ENCODE results near the gene GTPBP2.
"Not testable (repeated sequence)": the region's sequence is repeated elsewhere in the genome, so short reads cannot be mapped to it uniquely, and the experiment has no call there.

The GTPBP2 gene

DNA sequence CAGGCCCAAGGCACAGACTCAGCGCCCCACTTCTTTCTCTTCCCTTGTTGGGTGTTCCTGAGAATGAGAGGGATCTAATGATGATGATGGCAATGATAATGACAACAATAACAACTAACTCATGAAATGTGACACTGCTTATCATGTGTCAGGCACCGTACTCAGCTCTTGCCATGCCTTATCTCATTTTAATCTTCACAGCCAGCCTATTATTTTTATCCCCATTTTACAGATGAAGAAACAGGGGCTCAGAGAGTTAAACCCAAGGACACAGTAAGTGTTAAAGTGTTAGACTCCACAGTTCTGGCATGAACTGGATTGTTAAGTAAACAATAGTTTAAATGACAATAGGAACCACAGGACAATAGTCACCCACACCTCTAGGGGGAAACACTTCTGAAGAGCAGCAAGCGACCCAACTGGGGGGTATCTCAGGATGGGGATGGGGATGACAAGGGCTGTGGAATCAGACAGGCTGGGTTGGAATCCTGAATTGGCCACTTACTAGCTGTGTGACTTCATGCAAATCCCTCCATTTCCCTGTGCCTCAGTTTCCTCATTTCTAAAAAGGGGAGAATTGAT is 28.2 kb upstream of the GTPBP2 start:
- Histone ChIP-seq H3K36me3 (ENCODE audit: insufficient read depth, insufficient read length, low read length) (no peaks in the 10 kb centered on the region), H3K4me1 (ENCODE audit: insufficient read depth, insufficient read length) (peaks cover 3% of the 10 kb centered on the region), H3K9ac (ENCODE audit: insufficient read length, low read depth) (no peak overlapping the region), H3K27me3 (ENCODE audit: insufficient read depth, insufficient read length) (no peaks in the 10 kb centered on the region), H3K9me3 (ENCODE audit: insufficient read depth, low read length) (peaks cover 7% of the 10 kb centered on the region; the same call in 1 of the 2 replicates), H3K4me3 (ENCODE audit: insufficient read length, low read depth) (no peak overlapping the region)
- TF ChIP-seq SUZ12 (IDR thresholded peaks at IDR 0.05; ENCODE audit: extremely low read depth, insufficient read depth, insufficient read length), result no peak
- TF ChIP-seq ZNF274 (IDR thresholded peaks at IDR 0.05; ENCODE audit: low read depth, low read length), result no peak
- no peak for TF ChIP-seq YY1 (IDR thresholded peaks at IDR 0.05; ENCODE audit: insufficient read depth, insufficient read length)
- no peak for DNase-seq (ENCODE audit: low read depth, low spot score)

DNA sequence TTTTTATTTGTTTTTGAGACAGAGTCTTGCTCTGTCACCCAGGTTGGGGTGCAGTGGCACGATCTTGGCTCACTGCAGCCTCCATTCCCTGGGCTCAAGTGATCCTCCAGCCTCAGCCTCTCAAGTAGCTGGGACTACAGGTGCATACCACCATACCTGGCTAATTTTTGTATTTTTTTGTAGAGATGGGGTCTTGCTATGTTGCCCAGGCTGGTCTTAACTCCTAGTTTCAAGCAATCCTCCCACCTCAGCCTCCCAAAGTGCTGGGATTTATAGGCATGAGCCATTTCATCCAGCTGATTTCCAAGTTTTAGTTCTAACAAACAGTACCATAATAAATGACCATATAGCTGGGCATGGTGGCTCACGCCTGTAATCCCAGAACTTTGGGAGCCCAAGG is 23.8 kb upstream of the GTPBP2 start:
- not testable (repeated sequence) for H3K4me3 ChIP-seq (ENCODE audit: insufficient read length, low read depth); H3K4me1 ChIP-seq (ENCODE audit: insufficient read depth, insufficient read length); H3K27me3 ChIP-seq (ENCODE audit: insufficient read depth, insufficient read length); DNase-seq (ENCODE audit: low read depth, low spot score); H3K36me3 ChIP-seq (ENCODE audit: insufficient read depth, insufficient read length, low read length); H3K9me3 ChIP-seq (ENCODE audit: insufficient read depth, low read length); H3K9ac ChIP-seq (ENCODE audit: insufficient read length, low read depth)

DNA sequence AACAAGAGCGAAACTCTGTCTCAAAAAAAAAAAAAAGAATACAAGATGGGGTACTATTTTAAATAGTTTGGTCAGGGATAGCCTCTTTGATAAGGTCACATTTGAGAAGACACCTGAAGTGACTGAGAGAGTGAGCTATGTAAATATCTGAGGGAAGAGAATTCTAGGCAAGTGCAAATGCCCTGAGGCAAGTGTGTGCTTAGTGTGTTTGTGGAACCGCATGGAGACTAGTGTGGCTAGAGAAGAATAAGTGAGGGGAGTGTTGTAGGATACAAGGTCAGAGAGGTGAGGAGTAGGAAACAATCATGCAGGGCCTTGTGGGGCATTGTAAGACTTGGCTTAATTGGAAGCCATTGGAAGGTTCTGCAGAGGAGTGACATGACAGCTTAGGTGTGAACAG is 19.2 kb upstream of the GTPBP2 start:
- TF ChIP-seq ZNF274 (IDR thresholded peaks at IDR 0.05; ENCODE audit: low read depth, low read length) (no peak), YY1 (IDR thresholded peaks at IDR 0.05; ENCODE audit: insufficient read depth, insufficient read length) (no peak), SUZ12 (IDR thresholded peaks at IDR 0.05; ENCODE audit: extremely low read depth, insufficient read depth, insufficient read length) (no peak)
- H3K4me1 ChIP-seq (ENCODE audit: insufficient read depth, insufficient read length), result no peaks in the 10 kb centered on the region
- DNase-seq (ENCODE audit: low read depth, low spot score), result no peak
- H3K9me3 ChIP-seq (ENCODE audit: insufficient read depth, low read length), result no peaks in the 10 kb centered on the region
- no peak overlapping the region for H3K9ac ChIP-seq (ENCODE audit: insufficient read length, low read depth)
- H3K27me3 ChIP-seq (ENCODE audit: insufficient read depth, insufficient read length), result no peaks in the 10 kb centered on the region
- H3K4me3 ChIP-seq (ENCODE audit: insufficient read length, low read depth), result no peak overlapping the region
- H3K36me3 ChIP-seq (ENCODE audit: insufficient read depth, insufficient read length, low read length), result no peaks in the 10 kb centered on the region

DNA sequence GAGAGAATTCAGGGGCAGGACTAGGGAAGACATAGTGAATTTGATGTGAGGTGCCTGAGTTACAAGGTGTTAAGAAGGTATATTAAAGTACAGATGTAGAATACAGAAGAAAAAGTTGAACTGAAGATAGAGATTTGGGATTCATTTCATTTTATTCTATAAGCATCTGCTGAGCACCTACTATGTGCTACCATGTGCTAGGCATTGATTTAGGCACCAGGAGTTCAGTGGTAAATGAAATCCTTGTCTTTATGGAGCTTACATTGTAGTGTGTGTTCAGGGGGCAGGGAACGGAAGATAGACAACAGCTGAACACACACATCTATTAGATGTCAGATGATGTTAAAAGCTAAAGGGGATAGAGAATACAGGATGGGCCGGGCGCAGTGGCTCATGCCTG is 18.5 kb upstream of the GTPBP2 start:
- H3K9ac ChIP-seq (ENCODE audit: insufficient read length, low read depth), result no peak overlapping the region
- no peaks in the 10 kb centered on the region for H3K4me1 ChIP-seq (ENCODE audit: insufficient read depth, insufficient read length)
- peaks cover 1% of the 10 kb centered on the region for H3K36me3 ChIP-seq (ENCODE audit: insufficient read depth, insufficient read length, low read length)
- H3K9me3 ChIP-seq (ENCODE audit: insufficient read depth, low read length), result no peaks in the 10 kb centered on the region
- H3K4me3 ChIP-seq (ENCODE audit: insufficient read length, low read depth), result no peak overlapping the region
- H3K27me3 ChIP-seq (ENCODE audit: insufficient read depth, insufficient read length), result no peaks in the 10 kb centered on the region
- DNase-seq (ENCODE audit: low read depth, low spot score), result no peak
- TF ChIP-seq ZNF274 (IDR thresholded peaks at IDR 0.05; ENCODE audit: low read depth, low read length), result no peak
- TF ChIP-seq SUZ12 (IDR thresholded peaks at IDR 0.05; ENCODE audit: extremely low read depth, insufficient read depth, insufficient read length), result no peak
- TF ChIP-seq YY1 (IDR thresholded peaks at IDR 0.05; ENCODE audit: insufficient read depth, insufficient read length), result no peak

DNA sequence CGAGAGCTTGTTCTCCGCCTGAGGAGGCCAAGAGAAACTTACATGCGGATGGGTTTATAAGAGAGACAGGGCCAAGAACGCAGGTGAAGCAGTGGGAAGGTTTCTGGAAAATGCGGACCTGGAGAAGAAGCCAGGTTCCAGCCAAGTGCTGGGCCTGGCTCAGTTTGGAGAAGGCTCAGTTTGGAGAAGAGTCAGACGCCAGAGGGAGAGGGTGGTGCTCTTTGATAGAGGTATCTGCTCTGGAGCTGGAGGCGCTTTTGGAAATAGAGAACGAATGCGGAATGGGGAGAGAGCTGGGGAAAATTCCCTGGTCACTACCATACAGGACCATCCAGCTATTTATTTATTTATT is 16.5 kb upstream of the GTPBP2 start:
- Histone ChIP-seq H3K9ac (ENCODE audit: insufficient read length, low read depth) (peak overlapping the region; percentile 77), H3K4me3 (ENCODE audit: insufficient read length, low read depth) (peak overlapping the region; percentile 39)
- TF ChIP-seq ZNF274 (IDR thresholded peaks at IDR 0.05; ENCODE audit: low read depth, low read length) (no peak), SUZ12 (IDR thresholded peaks at IDR 0.05; ENCODE audit: extremely low read depth, insufficient read depth, insufficient read length) (no peak), YY1 (IDR thresholded peaks at IDR 0.05; ENCODE audit: insufficient read depth, insufficient read length) (no peak)

DNA sequence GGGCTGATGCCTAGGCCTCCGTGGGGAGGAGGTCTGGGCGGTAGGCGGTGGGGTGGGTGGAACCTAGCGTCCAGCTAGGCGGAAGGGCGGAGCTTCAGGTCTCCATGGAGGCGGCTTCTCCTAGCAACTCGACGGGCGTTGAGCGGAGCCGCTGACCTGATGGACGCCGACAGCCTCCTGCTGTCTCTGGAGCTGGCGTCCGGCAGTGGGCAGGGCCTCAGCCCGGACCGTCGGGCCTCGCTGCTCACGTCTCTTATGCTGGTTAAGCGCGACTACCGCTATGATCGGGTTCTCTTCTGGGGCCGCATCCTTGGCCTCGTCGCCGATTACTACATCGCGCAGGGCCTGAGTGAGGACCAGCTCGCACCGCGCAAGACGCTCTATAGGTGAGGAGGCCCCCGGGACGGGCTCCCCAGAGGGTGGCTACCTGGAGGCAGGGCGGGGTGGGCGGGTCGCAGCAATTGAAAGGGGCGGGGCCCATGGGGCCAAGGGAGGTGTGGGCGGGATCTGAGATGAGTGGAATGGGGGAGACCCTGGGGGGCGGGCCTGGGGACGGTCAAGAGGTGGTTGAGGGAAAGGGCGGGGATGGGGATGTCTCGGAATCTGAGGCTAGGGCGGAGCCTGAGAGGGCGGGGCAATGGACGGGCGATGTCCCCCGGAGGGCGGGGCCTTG is 16.0 kb upstream of the GTPBP2 start, which contains the start of gene RSPH9:
Gene RSPH9, plus strand, starts transcription at position 97 of the 673 bp plus-strand sequence. Its CDS starts 63 bp downstream, at position 160.
- Histone ChIP-seq H3K9me3 (ENCODE audit: insufficient read depth, low read length) (no peaks in the 10 kb centered on the region), H3K4me1 (ENCODE audit: insufficient read depth, insufficient read length) (no peaks in the 10 kb centered on the region), H3K4me3 (ENCODE audit: insufficient read length, low read depth) (peak within 1 kb of the TSS; percentile 39), H3K9ac (ENCODE audit: insufficient read length, low read depth) (peak within 1 kb of the TSS; percentile 77), H3K27me3 (ENCODE audit: insufficient read depth, insufficient read length) (no peaks in the 10 kb centered on the region), H3K36me3 (ENCODE audit: insufficient read depth, insufficient read length, low read length) (peaks cover 22% of the 10 kb centered on the region)
- no peak for TF ChIP-seq ZNF274 (IDR thresholded peaks at IDR 0.05; ENCODE audit: low read depth, low read length)
- no peak for TF ChIP-seq SUZ12 (IDR thresholded peaks at IDR 0.05; ENCODE audit: extremely low read depth, insufficient read depth, insufficient read length)
- no peak for TF ChIP-seq YY1 (IDR thresholded peaks at IDR 0.05; ENCODE audit: insufficient read depth, insufficient read length)
- no peak for DNase-seq (ENCODE audit: low read depth, low spot score)

More for the DNA sequence above, 16.5 kb upstream of the GTPBP2 start:
- Histone ChIP-seq H3K4me1 (ENCODE audit: insufficient read depth, insufficient read length) (no peaks in the 10 kb centered on the region), H3K36me3 (ENCODE audit: insufficient read depth, insufficient read length, low read length) (peaks cover 17% of the 10 kb centered on the region), H3K9me3 (ENCODE audit: insufficient read depth, low read length) (no peaks in the 10 kb centered on the region), H3K27me3 (ENCODE audit: insufficient read depth, insufficient read length) (no peaks in the 10 kb centered on the region)
- no peak for DNase-seq (ENCODE audit: low read depth, low spot score)

DNA sequence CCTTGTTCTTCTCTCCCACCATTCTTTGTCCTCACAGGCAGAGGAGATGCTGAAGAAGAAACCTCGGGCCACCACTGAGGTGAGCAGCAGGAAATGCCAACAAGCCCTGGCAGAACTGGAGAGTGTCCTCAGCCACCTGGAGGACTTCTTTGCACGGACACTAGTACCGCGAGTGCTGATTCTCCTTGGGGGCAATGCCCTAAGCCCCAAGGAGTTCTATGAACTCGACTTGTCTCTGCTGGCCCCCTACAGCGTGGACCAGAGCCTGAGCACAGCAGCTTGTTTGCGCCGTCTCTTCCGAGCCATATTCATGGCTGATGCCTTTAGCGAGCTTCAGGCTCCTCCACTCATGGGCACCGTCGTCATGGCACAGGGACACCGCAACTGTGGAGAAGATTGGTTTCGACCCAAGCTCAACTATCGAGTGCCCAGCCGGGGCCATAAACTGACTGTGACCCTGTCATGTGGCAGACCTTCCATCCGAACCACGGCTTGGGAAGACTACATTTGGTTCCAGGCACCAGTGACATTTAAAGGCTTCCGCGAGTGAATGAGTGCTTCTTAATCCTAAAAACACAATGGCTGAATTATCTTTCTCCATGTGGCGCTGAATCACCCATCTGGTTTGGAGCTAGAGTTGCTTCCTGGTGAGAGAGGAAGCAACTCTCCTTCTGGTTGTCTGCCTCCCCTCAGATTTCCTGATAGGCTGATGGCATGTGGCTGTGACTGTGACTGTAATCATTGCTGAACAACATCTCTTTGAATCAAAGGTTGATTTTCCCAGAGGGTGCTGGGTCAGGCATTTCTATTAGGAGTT is 11.1 kb upstream of the GTPBP2 start:
- TF ChIP-seq ZNF274 (IDR thresholded peaks at IDR 0.05; ENCODE audit: low read depth, low read length) (no peak), YY1 (IDR thresholded peaks at IDR 0.05; ENCODE audit: insufficient read depth, insufficient read length) (no peak), SUZ12 (IDR thresholded peaks at IDR 0.05; ENCODE audit: extremely low read depth, insufficient read depth, insufficient read length) (no peak)
- H3K4me1 ChIP-seq (ENCODE audit: insufficient read depth, insufficient read length), result peaks cover 3% of the 10 kb centered on the region
- no peak overlapping the region for H3K4me3 ChIP-seq (ENCODE audit: insufficient read length, low read depth)
- no peaks in the 10 kb centered on the region for H3K27me3 ChIP-seq (ENCODE audit: insufficient read depth, insufficient read length)
- H3K9me3 ChIP-seq (ENCODE audit: insufficient read depth, low read length), result no peaks in the 10 kb centered on the region
- no peak overlapping the region for H3K9ac ChIP-seq (ENCODE audit: insufficient read length, low read depth)
- H3K36me3 ChIP-seq (ENCODE audit: insufficient read depth, insufficient read length, low read length), result peaks cover 47% of the 10 kb centered on the region
- no peak for DNase-seq (ENCODE audit: low read depth, low spot score)
